HG03135 (cell line): ENCODE data around the gene DEFB114.

Experiments
- ATAC-seq: cut with Tn5 transposase; IDR thresholded peaks from one replicate; pipeline ENCODE4 v1.9.1; 2021; ENCODE audit warnings: mild to moderate bottlenecking, moderate library complexity; ENCODE audit not compliant: unreplicated experiment

DEFB114 gene

DNA sequence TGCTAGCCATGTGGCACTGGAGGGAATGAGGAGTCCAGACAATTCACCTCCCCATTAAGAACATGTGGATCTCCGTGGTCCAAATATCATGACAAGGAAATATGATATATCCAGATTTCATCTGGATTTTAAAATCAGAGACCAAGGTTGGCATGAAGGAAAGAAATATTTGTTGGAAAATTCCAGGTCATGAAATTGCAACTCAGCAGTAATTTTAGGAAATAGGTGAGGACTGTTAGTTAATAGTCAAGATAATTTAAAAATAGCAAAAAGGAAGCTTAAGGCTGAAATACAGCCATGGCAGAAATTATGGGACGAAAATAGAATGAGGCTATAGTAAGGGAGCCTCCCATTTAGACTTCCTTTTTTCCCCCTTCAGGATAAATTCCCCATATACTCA is 26.9 kb downstream of the DEFB114 start:
- no peak for ATAC-seq

DNA sequence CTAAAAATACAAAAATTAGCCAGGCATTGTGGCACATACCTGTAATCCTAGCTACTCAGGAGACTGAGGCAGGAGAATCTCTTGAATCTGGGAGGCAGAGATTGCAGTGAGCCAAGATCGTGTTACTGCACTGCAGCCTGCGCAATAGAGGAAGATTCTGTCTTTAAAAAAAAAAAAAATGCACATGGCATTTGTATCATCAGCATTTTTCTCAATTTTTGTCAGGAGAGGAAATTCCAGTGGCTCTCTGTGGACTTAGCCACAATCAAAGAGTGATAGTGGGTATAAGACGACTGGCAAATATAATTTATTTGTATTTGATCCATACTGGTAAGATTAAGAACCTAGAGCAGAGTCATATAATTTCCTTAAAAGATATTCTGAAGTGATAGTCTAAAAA is 28.6 kb downstream of the DEFB114 start:
- no peak for ATAC-seq

DNA sequence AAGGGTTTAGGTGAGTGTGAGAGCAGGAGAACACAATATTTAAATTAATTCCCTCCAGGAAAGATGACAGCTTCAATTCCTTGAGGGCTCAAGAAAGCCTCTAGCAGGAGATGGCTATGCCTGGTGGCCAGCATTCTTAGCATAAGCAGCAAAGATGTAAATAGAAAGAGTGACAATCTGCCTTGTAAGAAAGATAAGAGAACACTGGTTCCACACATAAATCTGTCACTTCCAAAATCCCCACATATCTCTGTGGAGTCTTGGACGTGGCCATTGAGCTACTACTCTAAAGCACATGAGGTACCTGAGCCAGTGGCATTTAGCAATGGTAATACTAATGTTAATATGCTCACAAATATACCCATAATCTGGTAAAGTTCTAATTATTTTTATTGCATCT is 29.2 kb downstream of the DEFB114 start:
- ATAC-seq, result no peak

DNA sequence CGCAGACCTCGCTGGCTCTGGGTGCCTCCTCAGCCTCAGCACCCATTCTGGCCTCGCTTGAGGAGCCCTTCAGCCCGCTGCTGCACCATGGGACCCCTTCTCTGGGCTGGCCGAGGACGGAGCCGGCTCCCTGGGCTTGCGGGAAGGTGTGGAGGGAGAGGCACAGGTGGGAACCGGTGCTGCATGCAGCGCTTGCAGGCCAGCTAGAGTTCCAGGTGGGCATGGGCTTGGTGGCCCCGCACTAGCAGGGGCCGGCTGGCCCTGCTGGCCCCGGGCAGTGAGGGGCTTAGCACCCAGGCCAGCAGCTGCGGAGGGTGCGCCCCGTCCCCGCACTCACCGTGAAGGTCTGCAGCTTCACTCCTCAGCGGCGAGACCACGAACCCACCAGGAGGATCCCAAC is 30.4 kb downstream of the DEFB114 start:
- ATAC-seq, result no peak

DNA sequence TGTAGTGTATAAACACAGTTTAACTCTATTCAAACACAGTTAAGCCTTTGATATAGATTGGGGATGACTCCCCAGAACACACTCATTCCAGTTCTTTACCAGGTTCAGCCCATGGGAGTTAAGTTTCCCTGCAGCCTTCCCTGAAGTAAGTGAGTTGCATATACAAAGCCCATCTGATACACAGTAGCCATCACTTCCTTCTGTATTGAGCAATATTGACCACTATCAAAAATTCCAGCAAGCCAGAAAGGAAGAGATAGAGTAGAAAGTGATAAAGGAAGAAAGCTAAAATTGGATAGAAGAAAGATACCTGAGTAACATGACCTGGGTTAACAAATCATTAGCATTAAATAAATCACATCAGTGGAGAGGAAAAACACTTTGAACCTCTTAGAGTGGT is 34.6 kb downstream of the DEFB114 start:
- ATAC-seq, result no peak

DNA sequence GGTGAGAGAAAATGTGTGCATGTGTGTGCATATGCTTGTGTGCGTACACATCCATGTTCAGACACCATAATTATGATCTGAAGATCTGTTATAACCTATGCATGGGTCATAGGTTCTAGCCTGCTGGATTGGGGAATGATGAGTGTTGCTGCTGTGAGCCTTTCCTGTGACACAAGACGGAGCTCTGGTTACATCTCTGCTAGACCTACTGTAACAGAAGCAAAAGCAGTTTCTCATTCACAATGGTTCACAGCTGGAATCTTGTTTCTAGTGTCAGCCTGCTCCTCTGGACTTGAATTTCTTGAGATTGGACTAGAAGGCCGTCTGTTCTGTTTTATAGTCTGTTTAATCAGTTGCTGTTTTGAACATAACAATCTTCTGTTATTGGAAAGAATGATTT is 40.1 kb downstream of the DEFB114 start:
- ATAC-seq, result no peak

DNA sequence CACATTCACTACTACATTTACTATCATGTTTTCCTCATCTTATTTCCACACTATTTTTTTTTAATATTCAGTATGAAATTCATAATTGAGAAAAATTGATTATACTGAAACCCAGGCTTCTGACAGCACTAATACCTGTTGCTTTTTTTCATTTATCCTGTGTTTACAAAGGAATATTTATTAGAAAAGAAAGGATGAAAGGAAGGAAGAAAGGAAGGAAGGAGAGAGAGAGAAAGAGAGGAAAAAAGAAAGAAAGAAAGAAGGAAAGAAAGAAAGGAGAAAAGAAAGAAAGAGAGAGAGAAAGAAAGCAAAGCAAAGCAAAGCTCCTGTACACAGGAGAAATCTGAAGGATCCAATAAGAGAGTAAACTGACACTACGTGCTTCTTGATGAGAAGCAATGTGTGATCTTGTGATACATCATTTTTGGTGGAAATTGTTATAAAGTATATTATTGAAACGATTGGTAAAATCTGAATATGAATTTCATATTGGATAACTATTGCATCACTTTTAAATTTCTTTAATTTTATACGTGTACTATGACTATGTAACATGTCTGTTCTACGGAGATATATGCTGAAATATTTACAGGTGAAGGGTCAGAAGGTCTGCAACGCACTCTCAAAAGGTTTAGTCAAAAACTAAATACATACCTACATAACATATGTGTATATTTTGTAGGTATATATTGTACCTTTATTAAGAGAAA is 43.9 kb downstream of the DEFB114 start:
- ATAC-seq, result no peak

DNA sequence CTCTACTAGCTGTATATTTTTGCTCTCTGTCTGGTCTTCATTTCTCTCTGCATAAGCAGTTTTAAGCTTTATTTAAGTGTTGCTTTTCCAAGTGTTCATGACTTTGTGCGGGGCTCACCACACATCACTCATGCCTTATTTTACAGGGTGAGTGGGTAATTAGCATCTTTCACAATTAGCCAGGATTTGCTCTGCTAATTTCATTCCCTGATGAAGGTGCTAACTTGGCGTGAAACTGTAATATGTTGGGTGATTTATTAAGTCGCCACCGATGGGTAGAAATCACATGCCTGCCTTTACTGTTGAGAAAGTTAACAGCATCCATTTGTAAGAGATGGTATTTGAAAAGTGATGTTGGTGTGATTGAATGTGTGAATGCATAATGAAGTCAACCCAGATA is 44.7 kb downstream of the DEFB114 start:
- no peak for ATAC-seq

DNA sequence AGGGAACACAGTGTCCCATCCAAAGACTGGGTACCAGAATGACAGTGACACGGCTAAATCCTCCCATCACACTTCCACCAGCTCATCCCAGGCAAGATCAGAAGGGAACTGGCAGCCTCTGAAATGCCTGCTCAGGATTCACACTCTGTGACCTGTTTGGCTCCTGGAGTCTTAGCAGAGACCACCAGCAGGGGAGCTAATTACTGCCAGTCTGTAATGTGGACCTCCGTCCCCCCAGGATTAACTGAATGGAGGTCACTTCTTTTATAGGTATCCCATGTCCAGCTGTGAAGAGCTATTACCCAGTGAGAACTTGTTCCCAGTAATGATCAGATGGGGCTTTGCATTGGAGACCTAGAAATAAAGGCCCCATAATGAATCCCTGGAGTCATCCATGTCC is 45.2 kb downstream of the DEFB114 start:
- no peak for ATAC-seq

DNA sequence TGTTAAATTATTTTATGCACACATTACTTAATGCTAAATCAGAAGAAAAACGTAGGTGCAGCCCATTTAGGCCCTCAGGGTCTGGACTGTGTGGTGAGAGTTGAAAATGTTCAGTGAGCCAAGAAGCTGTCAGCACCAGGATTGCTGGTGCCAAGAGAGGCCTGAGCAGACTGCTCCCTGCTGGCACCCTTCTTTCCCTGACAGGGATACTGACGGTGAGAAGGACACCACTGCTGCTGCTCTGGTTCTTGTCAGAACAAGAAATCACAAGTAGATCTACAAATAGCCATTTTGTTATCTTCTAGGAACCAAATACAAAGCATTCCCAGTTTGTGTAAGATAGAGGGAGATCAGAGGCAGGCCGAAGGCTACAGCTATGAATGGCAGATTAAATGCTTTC is 48.9 kb downstream of the DEFB114 start:
- ATAC-seq, result no peak

DNA sequence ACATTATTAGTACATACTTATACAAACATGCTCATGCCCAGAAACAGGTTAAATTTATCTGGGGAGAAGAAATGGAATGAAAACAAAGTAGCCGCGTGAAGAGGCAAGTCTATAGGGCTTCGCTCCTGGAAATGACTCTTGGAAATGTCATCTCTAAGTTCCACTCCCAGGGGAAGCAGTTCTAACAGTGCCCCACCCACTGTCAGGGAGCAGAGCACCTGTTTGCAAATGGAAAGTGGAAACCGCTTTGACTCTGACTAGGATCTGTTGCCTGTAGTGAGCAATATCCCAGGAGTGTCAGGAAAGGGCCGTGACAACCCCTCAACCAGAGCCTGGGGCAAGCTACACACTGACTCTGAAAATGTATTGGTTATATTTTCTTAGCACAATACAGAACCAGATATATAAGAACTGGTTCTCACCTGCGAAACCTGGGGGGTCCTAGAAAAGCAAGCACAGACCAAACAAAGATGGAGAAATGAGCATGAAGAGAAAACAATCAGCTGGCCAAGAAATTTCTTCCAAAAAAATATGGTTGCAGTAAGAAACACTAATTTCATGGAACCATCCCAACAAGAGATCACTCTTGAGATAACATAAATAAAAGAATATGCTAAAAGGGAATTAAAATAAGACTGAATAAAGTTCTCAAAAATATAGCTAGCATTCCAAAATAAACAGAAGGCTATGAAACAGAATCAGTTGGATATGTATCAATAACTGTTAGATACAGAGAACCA is 50.2 kb downstream of the DEFB114 start:
- ATAC-seq, result no peak

DNA sequence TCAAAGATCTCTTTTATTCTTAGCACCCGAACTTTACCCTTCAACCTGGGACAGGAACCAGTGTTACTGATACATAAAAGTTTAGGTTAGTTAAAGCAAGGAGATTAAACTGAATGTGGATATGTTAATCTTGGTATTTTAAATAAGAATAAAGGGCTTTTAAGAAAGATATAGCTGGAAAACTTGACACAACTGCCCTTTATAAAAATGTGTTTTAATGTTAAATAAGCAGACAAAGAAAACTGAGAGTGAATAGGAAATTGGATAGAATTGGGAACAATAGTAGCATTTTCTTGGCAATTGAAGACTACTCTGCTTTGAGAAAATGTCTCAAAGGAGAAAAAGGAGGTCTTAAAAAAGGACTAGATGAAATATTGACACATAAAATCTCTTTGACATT is 51.8 kb downstream of the DEFB114 start:
- ATAC-seq, result no peak

DNA sequence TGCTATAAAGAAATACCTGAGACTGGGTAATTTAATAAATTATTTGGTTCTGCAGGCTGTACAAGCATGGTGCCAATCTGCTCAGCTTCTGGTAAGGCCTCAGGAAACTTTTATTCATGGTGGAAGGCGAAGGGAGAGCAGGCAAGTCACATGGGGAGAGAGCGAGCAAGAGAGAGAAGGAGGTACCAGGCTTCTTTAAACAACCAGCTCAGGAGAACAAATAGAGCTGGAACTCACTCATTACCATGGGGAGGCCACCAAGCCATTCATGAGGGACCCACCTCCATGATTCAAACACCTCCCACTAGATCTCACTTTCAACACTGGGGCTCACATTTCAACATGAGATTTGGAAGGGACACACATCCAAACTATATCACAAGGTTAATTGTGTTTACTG is 52.7 kb downstream of the DEFB114 start:
- no peak for ATAC-seq
